Stimulated activated CD4-positive, alpha-beta T cell treated with anti-CD3 and anti-CD28 coated beads, TNF-alpha, amount 100 ng/mL, for 24 hours (primary cell): ENCODE data around the gene MPND.
"Not testable (repeated sequence)": the region's sequence is repeated elsewhere in the genome, so short reads cannot be mapped to it uniquely, and the experiment has no call there.

Source experiments
- DNase-seq, 3 experiments: peaks; one replicate each; pipeline ENCODE4 v3.0.0-alpha.2; 2020; ENCODE audit warnings: low read depth in 3 of 3

Gene MPND

DNA sequence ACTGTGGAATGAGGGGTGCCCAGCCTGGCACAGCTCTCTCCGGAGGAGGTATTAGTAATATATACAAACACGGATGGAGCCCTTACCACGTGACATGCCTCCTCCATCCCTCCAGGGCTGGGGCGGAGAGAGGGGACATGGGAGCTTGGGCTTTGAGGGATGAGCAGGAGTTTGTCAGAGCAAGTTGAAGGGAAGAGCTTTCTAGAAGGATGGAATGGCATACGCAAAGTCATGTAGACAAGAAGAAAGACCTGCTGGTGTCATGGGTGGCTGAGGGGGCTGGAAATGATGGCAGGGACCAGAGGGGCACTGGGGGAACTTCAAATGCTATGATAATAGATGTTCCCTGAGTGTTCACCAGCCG is 2.6 kb downstream of the MPND start:
- no peak for DNase-seq

DNA sequence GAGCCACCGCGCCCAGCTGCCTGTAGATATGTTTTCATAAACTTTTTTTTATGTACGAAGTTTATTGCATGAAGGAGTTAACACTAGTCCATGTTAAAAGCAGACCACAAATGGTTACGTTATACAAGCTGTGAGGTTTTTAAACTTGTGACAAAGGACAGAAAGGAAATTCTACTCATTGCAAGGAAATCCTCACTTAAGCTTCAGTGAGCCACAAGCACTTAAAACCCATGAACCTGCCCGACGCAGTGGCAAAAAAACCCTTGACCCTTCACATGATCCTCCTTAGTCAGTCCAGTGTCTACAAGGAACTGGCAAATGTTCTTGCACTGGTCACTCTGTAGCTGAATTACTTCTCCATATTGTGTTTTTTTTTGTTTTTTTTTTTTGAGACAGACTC is 4.2 kb downstream of the MPND start:
- no peak for DNase-seq

DNA sequence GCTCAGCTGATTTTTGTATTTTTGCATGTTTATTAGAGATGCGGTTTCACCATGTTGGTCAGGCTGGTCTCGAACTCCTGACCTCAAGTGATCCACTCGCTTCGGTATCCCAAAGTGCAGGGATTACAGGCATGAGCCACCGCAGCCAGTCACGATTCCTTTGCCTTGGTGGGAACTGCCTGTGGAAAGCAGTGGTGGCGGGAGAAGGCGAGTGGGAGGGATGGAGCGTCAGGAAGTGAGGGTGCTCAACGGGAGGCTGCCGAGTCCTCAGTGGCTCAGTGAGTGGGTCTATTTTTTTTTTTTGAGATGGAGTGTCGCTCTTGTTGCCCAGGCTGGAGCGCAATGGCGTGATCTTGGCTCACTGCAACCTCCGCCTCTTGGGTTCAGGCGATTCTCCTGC is 5.9 kb downstream of the MPND start:
- not testable (repeated sequence) for DNase-seq

DNA sequence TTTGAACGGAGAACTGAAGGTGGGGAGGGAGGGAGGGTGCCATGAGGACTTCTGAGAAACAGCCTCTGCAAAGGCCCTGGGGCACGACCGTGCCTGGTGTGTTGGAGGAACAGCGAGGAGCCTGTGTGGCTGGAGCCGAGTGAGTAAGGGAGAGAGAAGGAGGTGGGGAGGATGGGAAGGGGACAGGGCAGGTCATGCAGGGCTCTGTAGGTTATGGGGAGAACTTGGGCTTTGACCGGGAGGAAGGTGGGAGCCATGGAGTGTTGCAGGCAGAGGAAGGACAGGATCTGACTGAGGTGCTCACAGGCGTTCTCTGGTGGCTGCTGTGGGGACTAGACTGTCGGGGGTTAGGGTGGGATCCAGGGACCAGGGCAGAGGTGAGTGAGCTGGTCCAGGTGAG is 6.7 kb downstream of the MPND start:
- DNase-seq = no peak

DNA sequence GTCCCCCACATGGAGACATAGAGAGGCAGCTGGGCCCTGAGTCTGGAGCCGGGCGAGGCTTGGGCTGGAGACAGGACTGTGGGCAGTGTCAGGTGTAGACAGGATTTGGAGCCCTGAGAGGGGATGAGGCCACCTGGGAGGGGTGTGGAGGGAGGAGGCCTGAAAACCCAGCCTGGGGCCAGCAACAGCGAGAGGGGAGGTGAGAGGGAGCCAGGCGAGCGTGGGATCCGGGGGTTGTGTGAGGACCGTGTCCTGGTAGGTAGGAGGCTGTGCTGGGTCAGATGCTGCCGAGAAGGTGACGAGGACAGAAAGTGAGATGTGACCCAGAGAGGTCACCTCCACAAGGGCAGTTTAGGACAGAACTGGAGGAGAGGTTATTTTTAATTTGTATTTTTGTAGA is 7.4 kb downstream of the MPND start:
- no peak for DNase-seq

DNA sequence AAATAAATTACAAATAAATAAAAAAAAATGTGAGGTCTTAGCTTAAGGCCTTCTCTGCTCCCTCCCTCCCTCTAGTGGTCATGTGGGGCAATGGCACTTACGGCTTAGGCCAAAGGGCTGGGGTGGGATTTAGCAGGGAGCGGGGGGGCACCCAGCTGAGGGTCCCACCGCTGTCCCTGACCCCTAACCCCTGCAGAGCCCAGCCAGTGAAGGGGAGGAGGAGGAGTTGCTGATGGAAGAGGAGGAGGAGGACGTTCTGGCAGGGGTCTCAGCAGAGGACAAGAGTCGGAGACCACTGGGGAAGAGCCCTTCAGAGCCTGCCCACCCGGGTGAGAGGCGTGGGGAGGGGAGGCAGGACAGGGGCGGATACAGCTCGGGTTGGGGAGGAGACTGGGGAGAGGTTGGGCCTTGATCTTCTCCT is 9.3 kb downstream of the MPND start:
- DNase-seq = peak in 2 of 3 experiments; percentile 49 to 57

DNA sequence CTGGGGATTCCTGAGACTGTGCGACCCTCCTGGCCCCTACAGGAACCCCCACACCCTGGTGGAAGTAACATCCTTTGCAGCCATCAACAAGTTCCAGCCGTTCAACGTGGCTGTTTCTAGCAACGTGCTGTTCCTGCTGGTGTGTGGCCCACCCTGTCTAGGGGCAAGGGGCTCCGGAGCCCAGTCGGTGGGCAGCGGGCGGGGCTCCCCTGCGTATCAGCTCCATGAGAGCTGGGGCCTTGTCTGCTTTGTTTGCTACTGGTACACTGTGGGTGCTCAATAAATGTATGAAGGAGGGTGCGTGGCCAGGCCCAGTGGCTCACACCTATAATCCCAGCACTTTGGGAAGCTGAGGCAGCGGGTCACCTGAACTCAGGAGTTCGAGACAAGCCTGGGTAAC is 10.9 kb downstream of the MPND start:
- DNase-seq = no peak

DNA sequence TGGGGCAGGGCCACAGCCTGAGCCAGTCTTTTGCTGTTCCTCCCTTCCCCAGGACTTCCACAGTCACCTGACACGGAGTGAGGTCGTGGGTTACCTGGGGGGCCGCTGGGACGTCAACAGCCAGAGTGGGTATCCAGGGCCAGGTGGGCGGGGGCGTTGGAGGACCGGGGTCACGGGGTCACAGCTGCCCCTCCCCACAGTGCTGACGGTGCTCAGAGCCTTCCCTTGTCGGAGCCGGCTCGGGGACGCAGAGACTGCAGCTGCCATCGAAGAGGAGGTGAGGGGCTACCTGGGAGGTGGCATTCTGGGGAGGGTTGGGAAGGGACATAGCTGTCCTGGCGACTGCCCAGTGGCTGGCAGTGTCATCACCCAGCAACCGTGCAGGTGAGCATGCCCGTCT is 11.5 kb downstream of the MPND start:
- no peak for DNase-seq

DNA sequence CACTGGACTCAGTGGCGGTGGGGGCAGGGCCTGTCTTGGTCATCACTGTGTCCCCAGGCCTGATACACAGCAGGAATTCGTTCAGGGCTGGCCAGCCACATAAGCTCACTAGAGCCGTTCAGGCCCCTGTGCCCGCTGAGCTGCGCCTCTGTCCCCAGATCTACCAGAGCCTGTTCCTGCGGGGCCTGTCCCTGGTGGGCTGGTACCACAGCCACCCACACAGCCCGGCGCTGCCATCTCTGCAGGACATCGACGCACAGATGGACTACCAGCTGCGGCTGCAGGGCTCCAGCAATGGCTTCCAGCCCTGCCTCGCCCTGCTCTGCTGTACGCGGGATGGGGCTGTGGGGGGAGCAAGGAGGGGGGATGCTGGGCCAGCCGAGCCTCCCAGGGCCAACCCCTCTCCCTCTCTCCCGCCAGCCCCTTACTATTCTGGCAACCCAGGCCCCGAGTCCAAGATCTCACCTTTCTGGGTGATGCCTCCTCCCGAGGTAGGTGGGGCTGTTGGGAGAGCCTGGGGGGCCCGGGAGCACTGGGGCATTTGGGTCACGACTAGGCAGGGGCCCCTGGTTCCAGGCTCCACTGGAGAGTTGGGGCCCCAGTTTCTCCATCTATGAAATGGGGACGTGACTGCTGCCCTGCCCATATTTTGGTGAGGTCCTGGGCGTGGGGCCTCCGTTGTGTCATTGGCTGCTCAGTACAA is 13.9 kb downstream of the MPND start:
- no peak for DNase-seq

DNA sequence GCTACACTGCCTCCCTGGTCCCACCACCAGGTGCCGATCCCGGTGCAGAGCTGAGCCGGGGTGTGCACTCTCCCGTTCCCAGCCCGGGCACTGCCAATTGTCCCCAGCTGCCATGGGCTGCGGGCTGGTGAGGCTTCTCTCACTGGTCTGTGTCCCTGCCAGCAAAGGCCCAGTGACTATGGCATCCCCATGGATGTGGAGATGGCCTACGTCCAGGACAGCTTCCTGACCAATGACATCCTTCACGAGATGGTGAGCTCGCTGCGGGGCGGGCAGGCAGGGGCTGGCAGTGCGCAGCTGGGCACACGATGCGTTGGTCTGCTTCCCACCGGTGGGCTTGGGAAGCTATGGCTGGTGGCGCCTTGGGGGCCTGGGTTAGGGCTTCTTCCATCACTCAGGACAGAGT is 14.6 kb downstream of the MPND start:
- no peak for DNase-seq

DNA sequence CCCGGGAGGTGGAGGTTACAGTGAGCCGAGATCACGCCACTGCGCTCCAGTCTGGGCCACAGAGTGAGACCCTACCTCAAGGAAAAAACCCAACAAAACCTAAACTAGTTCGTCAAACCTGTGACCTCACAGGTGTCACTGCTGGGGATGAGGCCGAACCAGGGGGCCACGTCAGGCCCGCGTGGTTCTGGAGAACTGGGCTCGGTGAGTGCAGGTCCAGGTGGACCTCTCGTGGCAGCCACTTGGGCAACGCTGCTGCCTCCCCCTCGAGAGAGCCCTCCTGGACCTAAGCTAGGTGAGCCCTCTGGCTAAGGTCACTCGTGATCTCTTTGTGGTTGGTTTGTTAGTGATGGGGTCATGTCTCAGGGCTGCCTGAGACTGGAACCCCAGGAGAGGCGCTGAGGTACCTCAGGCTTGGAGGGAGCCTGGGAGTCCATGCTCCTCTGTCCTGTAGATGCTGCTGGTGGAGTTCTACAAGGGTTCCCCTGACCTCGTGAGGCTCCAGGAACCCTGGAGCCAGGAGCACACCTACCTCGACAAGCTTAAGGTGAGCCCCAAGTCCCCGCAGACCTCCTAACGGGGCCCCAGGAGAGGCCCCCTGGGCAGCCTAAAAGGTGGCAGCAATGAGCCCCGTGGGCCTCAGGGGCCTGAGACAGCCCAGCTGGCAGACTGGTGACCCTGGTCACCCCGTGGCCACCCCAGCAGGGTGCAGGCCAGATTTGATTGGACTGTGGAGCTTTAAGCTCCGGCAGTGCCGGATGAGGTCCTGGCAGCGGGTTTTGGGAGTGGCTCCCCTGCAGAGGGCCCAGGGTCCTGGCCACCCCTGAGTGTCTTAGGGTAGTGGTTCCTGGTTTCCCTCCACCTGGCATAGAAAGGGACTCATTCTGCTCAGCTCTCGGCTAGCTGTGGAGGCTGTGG is 15.6 kb downstream of the MPND start:
- no peak for DNase-seq

DNA sequence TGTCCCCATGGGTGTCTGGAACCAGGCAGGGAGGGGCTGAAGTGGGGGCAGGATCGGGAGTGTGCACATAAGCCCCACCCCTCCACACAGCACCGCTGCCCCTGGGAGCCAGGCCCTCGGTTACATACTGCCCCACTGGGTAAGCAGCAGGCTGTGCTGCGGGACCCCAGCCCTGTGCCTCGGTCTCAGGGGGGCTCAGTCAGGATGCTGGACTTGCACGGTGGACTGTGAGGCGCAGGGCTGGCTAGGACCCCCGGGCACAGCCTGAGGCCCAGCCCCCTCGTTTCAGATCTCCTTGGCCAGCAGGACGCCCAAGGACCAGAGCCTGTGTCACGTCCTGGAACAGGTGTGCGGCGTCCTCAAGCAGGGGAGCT is 16.3 kb downstream of the MPND start:
- no peak for DNase-seq

DNA sequence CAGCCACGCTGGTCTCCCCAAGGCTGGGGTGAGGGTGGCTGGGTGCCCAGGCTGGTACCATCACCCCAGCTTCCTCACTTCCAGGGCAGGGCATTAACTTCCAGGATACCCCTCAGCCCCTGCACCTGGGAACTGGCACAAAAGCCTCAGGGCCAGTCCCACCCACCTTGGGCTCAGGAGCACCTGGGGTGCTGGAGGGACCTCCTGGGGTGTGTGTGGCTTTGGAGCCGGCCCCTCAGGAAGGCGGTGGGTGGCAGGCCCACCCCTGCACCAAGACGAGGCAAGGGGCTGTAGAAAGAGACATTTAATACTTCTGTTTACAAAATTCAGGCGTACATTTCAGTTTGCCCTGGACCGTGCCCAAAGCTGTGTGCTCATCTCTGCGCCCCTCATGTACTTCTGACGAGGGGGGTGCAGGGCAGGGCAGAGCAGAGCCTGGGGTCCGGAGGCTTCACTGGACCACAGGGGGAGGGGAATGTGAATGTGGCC is 16.8 kb downstream of the MPND start:
- no peak for DNase-seq

DNA sequence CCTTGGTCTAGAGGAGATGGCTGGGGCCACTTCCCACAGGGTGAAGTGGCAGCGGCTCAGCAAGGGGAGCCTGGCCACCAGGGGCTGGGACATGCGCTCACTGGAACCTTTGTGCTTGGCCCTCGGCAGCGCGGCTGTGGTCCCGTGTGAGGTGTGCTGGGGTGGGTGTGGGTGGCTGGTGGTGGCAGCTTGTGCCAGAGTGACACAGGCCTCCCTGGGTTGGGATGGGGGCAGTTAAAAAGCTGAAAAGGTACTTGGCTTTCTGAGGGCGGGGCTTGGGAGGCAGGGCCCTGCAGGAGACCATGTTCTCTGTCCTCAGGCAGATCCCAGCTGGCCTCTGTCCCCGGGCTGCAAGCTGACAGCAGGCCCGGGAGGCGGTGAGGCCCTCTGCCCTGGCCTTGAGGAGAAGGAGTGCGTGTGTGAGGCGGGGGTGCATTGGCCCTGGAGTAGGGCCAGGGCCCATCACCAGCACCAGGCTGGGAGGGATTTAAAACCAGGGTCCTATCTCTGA is 17.3 kb downstream of the MPND start:
- DNase-seq = no peak

DNA sequence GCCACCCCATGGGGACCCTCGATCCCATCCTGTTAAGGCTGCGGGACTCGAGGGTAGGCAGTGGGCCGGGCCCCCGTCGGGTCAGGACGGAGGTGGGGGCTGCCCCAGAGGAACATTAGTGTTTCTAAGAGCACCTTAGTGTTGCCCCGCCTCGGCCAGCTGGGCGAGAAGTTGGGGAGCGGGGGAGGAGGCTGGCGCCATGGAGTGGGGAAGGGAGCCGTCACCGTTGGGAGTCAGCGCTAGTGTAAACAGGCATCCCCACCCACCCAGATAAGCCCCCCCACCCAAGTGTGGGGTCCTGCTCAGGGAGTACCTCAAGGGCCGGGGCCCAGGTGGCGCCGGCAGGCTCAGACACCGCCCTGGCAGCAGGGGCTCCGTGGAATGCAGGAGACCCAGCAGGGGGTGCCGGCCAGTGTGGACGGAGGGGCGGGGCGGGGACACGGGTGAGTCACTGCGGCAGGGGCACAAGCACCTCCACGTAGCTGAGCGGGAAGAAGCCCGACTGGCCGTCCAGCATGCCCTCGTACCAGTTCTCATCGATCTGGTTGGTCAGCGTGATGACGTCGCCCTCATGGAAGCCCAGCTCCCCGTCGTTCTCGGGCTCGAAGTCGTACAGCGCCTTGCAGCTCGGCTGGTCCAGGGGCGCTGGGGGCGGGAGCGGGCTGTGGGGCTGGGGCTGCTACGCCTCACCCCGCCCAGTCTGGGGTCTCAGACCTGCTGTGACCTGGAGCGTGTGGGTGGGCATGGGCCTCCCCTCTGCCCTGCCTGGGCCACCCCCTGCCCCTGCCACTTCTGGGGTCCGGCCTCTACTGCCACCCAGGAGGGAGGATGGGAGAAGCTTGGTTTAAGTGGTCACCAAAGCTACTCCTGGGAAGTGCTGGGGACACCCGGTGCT is 18.0 kb downstream of the MPND start:
- no peak for DNase-seq

DNA sequence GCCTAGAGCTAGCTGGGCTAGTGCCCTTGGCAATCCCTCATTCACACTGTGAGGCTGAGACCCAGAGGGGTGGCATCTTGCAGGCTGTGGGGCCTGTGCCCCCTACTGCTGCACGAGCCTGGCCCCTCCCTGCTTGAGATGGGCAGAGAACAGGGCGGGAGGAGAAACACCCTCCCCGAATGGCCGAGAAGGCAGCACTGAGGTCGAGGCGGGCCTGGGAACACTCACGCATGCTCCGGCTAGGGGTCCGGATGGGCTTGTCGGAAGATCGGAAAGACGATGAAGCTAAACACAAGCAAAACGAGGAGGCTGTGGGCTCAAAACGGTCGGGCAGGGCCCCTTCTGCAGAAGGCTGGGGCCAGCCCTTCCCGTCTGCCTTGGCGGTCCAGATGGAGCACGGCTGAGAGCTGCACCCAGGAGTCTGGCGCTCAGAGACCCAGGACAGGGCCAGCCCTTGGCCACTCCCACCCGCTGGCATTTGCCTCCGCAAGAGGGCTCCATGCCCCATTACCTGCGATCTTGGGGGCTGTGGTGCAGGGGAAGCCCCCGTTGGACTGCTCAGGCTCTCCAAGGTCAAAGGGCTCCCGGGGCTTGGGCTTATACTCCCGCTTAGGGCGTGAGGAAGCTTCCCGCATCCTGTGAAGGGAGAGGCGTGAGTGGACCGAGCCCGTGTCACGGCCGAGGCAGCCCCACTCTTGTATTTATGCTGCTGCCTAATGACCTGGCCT is 18.9 kb downstream of the MPND start:
- DNase-seq = no peak

DNA sequence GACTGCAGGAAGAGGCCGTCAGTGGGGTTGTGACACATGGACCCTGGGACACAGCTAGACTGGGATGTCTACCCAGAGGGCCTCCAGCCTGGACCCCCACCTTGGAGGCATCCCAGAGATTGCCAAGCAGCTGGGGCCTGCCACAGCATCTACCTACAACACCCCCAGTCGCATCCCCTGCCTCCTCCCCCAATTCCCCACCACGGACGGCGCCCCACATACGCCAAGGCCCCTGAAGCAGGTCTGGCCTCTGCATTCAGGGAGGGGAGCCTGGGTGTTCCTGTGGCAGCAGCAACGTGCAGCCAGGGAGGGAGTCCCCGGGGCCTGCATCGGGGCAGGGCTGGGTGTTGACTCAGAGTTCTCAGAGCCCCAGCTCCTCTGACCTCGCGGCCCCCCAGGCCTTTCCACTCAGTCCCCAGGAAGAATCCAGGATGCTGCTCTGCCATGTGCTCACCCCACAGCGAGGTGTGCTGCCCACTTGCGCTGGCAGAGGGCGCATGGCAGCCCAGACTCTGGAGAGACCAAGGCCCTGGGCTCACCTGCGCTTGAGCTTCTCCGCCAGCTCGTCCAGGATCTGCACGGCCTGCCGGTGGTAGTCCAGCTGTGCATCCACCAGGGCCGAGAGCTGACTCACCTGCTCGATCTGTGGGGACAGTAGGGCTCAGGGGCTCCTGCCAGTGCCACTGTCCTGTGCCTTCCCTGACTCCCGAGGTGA is 19.6 kb downstream of the MPND start:
- no peak for DNase-seq

DNA sequence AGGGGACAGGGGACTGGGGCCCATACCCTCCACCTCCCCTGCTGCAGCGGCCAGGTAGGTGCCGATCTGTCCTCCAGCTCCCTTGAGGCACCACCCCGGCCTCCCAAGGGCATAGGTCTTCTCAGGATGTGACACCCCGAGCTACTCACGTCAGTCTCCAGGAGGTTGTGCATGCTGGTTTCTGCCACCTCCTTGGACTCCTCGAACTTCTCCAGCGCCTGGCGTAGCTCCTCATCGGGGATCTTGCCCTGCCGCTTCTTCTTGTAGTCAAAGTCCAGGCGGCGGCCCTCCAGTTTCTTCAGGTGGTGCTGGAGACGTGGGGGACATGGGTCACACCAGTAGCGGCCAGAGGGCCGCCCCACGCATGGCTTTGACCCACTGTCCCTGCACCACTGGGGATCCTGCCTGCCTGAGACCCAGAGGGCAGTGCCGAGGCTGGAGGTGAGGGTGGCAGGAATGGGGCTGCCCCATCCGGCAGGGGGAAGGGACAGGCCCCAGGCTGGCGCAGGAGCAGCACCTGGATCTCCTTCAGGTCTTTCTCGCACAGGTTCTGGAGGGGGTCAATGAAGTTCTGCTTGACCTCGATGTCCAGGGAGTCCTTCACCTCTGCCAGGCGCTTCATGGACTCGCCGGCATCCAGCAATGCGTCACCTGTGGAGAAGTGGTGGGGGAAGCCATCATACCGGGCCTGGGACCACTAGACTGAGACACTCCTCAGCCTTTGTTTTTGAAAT is 20.4 kb downstream of the MPND start:
- DNase-seq = no peak

DNA sequence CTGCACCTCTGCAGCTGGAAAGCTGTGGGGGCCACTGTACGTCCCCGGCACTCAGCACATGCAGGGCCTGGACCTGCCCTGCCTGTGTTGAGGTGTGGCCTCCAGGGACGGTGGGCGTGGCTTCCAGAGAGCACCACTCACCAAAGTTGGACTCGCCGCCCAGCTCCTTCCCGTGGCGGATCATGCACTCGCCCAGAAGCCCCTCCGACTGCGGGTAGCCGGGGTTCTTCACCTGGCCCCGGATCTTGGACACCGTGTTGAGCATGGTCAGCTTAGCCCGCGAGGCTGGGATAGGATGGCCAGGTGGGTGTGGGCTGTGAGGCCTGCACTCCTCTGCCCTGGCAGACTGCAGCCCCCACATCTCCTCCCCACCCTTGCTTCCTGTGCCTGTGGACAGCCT is 22.0 kb downstream of the MPND start:
- DNase-seq = no peak
